AG09309 (cell line): Measurements from ENCODE around the gene MAGI1.

ENCODE experiments used
- DNase-seq: peaks from one replicate; pipeline ENCODE4 v3.0.0-alpha.2; 2010; ENCODE audit warnings: low read depth
- H3K4me3 ChIP-seq: 2 replicates; pipeline ENCODE4 v1.5.1; 2011; ENCODE audit warnings: mild to moderate bottlenecking, low read depth, low read length, moderate library complexity; ENCODE audit not compliant: control insufficient read depth
- CTCF ChIP-seq: IDR thresholded peaks from 2 replicates; pipeline ENCODE4 v1.5.1; 2011; ENCODE audit warnings: mild to moderate bottlenecking, low read depth, low read length, inconsistent platforms; ENCODE audit not compliant: insufficient read depth, control insufficient read depth; ENCODE audit errors: missing control alignments

Gene MAGI1

GRCh38 chr3:66023738-66024385 is 14.9 kb downstream of the MAGI1 start:
- H3K4me3 ChIP-seq = no peak overlapping the region
- no peak for TF ChIP-seq CTCF
- no peak for DNase-seq

- H3K4me3 ChIP-seq = no peak overlapping the region
- no peak for TF ChIP-seq CTCF
- DNase-seq = no peak
Measured at GRCh38 chr3:66023229-66023628, 15.5 kb downstream of the MAGI1 start.

- H3K4me3 ChIP-seq = no peak overlapping the region
- no peak for TF ChIP-seq CTCF
- DNase-seq = no peak
Measured at GRCh38 chr3:66021731-66022131, 17.0 kb downstream of the MAGI1 start.

GRCh38 chr3:66019896-66020295 is 18.8 kb downstream of the MAGI1 start:
- TF ChIP-seq CTCF = no peak

GRCh38 chr3:66018057-66019033 is 20.4 kb downstream of the MAGI1 start:
- TF ChIP-seq CTCF = no peak
- H3K4me3 ChIP-seq = no peak overlapping the region
- DNase-seq = no peak

More at GRCh38 chr3:66019896-66020295, 18.8 kb downstream of the MAGI1 start:
- no peak overlapping the region for H3K4me3 ChIP-seq
- no peak for DNase-seq

- DNase-seq = no peak
- no peak for TF ChIP-seq CTCF
- no peak overlapping the region for H3K4me3 ChIP-seq
Measured at GRCh38 chr3:66017591-66017990, 21.1 kb downstream of the MAGI1 start.
